GM04504 (cell line): Measurements from ENCODE around the gene SLC43A2.

Source experiments
- DNase-seq: peaks from one replicate; pipeline ENCODE4 v3.0.0-alpha.2; 2012; ENCODE audit warnings: low read depth

The SLC43A2 gene

GRCh38 chr17:1623057-1623630 lies 5.5 kb downstream of the SLC43A2 start:
- no peak for DNase-seq

- no peak for DNase-seq
These were observed 7.2 kb downstream of the SLC43A2 start for GRCh38 chr17:1621273-1621954.

GRCh38 chr17:1620486-1620885 lies 8.1 kb downstream of the SLC43A2 start:
- DNase-seq: no peak

- DNase-seq: peak; percentile 56
These were observed 10.9 kb downstream of the SLC43A2 start for GRCh38 chr17:1617620-1618174.

- DNase-seq: no peak
These were observed 12.5 kb downstream of the SLC43A2 start for GRCh38 chr17:1616101-1616500.

GRCh38 chr17:1612400-1612799 lies 16.2 kb downstream of the SLC43A2 start:
- no peak for DNase-seq

- no peak for DNase-seq
These were observed 16.9 kb downstream of the SLC43A2 start for GRCh38 chr17:1611715-1612114.

- DNase-seq: no peak
These were observed 20.0 kb downstream of the SLC43A2 start for GRCh38 chr17:1608676-1609075.

GRCh38 chr17:1607971-1608320 lies 20.7 kb downstream of the SLC43A2 start:
- DNase-seq: no peak

- DNase-seq: no peak
These were observed 22.2 kb downstream of the SLC43A2 start for GRCh38 chr17:1606352-1606985.

- no peak for DNase-seq
These were observed 22.8 kb downstream of the SLC43A2 start for GRCh38 chr17:1605681-1606351.

GRCh38 chr17:1604831-1605528 lies 23.7 kb downstream of the SLC43A2 start:
- DNase-seq: no peak

- DNase-seq: no peak
These were observed 27.1 kb downstream of the SLC43A2 start for GRCh38 chr17:1601571-1601970.

- no peak for DNase-seq
These were observed 30.1 kb downstream of the SLC43A2 start for GRCh38 chr17:1598399-1599095.

- no peak for DNase-seq
These were observed 30.7 kb downstream of the SLC43A2 start for GRCh38 chr17:1597861-1598342.

GRCh38 chr17:1593630-1593931 lies 35.1 kb downstream of the SLC43A2 start:
- DNase-seq: no peak

- no peak for DNase-seq
These were observed 35.6 kb downstream of the SLC43A2 start for GRCh38 chr17:1592751-1593629.

- DNase-seq: no peak
These were observed 37.1 kb downstream of the SLC43A2 start for GRCh38 chr17:1591474-1592090.

- no peak for DNase-seq
These were observed 37.7 kb downstream of the SLC43A2 start for GRCh38 chr17:1590747-1591473.
